ENCODE results near the gene KDM2B. TPM values are rescaled to one million over a fixed set of nuclear protein-coding genes. Genes with fewer than 3 reads are reported as not detected.

Gene KDM2B
- total and polyA plus RNA-seq, 2 donors (not counting 3 experiments of a cell fraction or from before 2014, with no cell fraction given): 26.8 to 37.3 TPM

- peak overlapping the region; percentile 95 for H3K4me2 ChIP-seq (ENCODE audit: insufficient read depth, low read length)
- H3K36me3 ChIP-seq (ENCODE audit: control insufficient read depth in 2 of 2, extremely low read depth in 1 of 2, insufficient read depth in 2 of 2, low read length in 2 of 2): peaks cover 0 to 1% of the 10 kb centered on the region in 2 experiments
- dilution Hi-C loops (cut with MboI; ENCODE audit: extremely low pct_ligation_motif_present, low sequenced_read_pairs) (no loop called here), intact Hi-C loops (cut with micrococcal nuclease) (no loop called here)
- peak overlapping the region; percentile 73 for H3K27ac ChIP-seq (ENCODE audit: insufficient read depth, low read depth, low read length)
- peak overlapping the region; percentile 79 for H3K9ac ChIP-seq (replicated peaks; ENCODE audit: extremely low read depth, insufficient read depth, low read length)
- no TSS peak for BruUV-seq (replicated peaks)
- CTCF ChIA-PET: interaction anchor here (0.7 to 4.1 kb wide), 9 partner anchors 13 to 90 kb away, joined by 3 to 35 read pairs (median 5); partner anchors contain the start of genes MORN3 and ORAI1
- DNase-seq (ENCODE audit: low read depth, low spot score) (no peak), FAIRE-seq (no peak)
- H3K9me1 ChIP-seq (replicated peaks; ENCODE audit: control insufficient read depth, extremely low read depth, insufficient read depth, low read length): no peaks in the 10 kb centered on the region
- peak overlapping the region; percentile 60 for H2AFZ ChIP-seq (ENCODE audit: low read depth, low read length)
- TF ChIP-seq GATA2 (IDR thresholded peaks at IDR 0.05; ENCODE audit: insufficient read depth, insufficient read length, low read depth, low read length): no peak
- TF ChIP-seq, protein P1, sequence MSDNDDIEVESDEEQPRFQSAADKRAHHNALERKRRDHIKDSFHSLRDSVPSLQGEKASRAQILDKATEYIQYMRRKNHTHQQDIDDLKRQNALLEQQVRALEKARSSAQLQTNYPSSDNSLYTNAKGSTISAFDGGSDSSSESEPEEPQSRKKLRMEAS (IDR thresholded peaks at IDR 0.05; ENCODE audit: insufficient read depth, insufficient read length): no peak
- H3K4me1 ChIP-seq (ENCODE audit: control insufficient read depth, extremely low read depth, insufficient read depth, low read length): peaks cover 33% of the 10 kb centered on the region
- no peaks in the 10 kb centered on the region for H3K79me2 ChIP-seq (ENCODE audit: control insufficient read depth, insufficient read depth, low read length)
- H3K27me3 ChIP-seq (ENCODE audit: control insufficient read depth in 2 of 2, insufficient read depth in 2 of 2, low read length in 2 of 2): no peaks in the 10 kb centered on the region
- POLR2A ChIA-PET: interaction anchor here (0.6 to 1.1 kb wide), 6 partner anchors 10 to 484 kb away, joined by 3 to 11 read pairs (median 6); no protein-coding TSS in a partner anchor
- H3K9me3 ChIP-seq (replicated peaks; ENCODE audit: control insufficient read depth, insufficient read depth, low read length): no peaks in the 10 kb centered on the region
- H3K4me3 ChIP-seq (replicated peaks in 1 of 3; ENCODE audit: insufficient read depth in 1 of 3, low read depth in 1 of 3, low read length in 3 of 3): peak overlapping the region; percentile 59 to 84 (median 76)
- H4K20me1 ChIP-seq (replicated peaks; ENCODE audit: control insufficient read depth, extremely low read depth, insufficient read depth, low read length): no peaks in the 10 kb centered on the region
These were observed 1.5 kb downstream of the KDM2B start for GRCh38 chr12:121579190-121579791.

- ChIA-PET POLR2A (interaction anchor here (1.1 kb wide), 1 partner anchor 45 kb away, joined by 3 read pairs; no protein-coding TSS in a partner anchor), CTCF (interaction anchor here (1.9 to 4.1 kb wide), 4 partner anchors 25 to 90 kb away, joined by 7 to 35 read pairs (median 22); partner anchors contain the start of genes MORN3 and ORAI1)
- DNase-seq (ENCODE audit: low read depth, low spot score): peak; percentile 34
- Histone ChIP-seq H3K4me3 (replicated peaks in 1 of 3; ENCODE audit: insufficient read depth in 1 of 3, low read depth in 1 of 3, low read length in 3 of 3) (peak overlapping the region; percentile 42 to 76 (median 59)), H3K4me2 (ENCODE audit: insufficient read depth, low read length) (peak overlapping the region; percentile 95), H3K27ac (ENCODE audit: insufficient read depth, low read depth, low read length) (no peak overlapping the region), H4K20me1 (replicated peaks; ENCODE audit: control insufficient read depth, extremely low read depth, insufficient read depth, low read length) (no peaks in the 10 kb centered on the region), H3K9ac (replicated peaks; ENCODE audit: extremely low read depth, insufficient read depth, low read length) (peak overlapping the region; percentile 79), H3K36me3 (ENCODE audit: control insufficient read depth in 2 of 2, extremely low read depth in 1 of 2, insufficient read depth in 2 of 2, low read length in 2 of 2) (peaks cover 0 to 4% of the 10 kb centered on the region in 2 experiments), H3K9me3 (replicated peaks; ENCODE audit: control insufficient read depth, insufficient read depth, low read length) (no peaks in the 10 kb centered on the region), H2AFZ (ENCODE audit: low read depth, low read length) (peak overlapping the region; percentile 60), H3K79me2 (ENCODE audit: control insufficient read depth, insufficient read depth, low read length) (no peaks in the 10 kb centered on the region), H3K9me1 (replicated peaks; ENCODE audit: control insufficient read depth, extremely low read depth, insufficient read depth, low read length) (no peaks in the 10 kb centered on the region), H3K27me3 (ENCODE audit: control insufficient read depth in 2 of 2, insufficient read depth in 2 of 2, low read length in 2 of 2) (no peaks in the 10 kb centered on the region), H3K4me1 (ENCODE audit: control insufficient read depth, extremely low read depth, insufficient read depth, low read length) (peaks cover 33% of the 10 kb centered on the region)
- peak; percentile 78 for FAIRE-seq
- TF ChIP-seq JUN (IDR thresholded peaks at IDR 0.05; ENCODE audit: borderline replicate concordance, insufficient read depth, insufficient read length, low read depth) (no peak), EZH2 (IDR thresholded peaks at IDR 0.05; ENCODE audit: borderline replicate concordance, low read depth, low read length, severe bottlenecking) (no peak), FOS (IDR thresholded peaks at IDR 0.05; ENCODE audit: borderline replicate concordance, insufficient read depth, low read length) (no peak), GATA2 (IDR thresholded peaks at IDR 0.05; ENCODE audit: insufficient read depth, insufficient read length, low read depth, low read length) (no peak), POLR2A (IDR thresholded peaks at IDR 0.05; ENCODE audit: low read depth, low read length) (no peak)
- TF ChIP-seq, protein P2, sequence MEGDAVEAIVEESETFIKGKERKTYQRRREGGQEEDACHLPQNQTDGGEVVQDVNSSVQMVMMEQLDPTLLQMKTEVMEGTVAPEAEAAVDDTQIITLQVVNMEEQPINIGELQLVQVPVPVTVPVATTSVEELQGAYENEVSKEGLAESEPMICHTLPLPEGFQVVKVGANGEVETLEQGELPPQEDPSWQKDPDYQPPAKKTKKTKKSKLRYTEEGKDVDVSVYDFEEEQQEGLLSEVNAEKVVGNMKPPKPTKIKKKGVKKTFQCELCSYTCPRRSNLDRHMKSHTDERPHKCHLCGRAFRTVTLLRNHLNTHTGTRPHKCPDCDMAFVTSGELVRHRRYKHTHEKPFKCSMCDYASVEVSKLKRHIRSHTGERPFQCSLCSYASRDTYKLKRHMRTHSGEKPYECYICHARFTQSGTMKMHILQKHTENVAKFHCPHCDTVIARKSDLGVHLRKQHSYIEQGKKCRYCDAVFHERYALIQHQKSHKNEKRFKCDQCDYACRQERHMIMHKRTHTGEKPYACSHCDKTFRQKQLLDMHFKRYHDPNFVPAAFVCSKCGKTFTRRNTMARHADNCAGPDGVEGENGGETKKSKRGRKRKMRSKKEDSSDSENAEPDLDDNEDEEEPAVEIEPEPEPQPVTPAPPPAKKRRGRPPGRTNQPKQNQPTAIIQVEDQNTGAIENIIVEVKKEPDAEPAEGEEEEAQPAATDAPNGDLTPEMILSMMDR (IDR thresholded peaks at IDR 0.05; ENCODE audit: extremely low read depth in 1 of 2, insufficient read depth in 1 of 2, low read depth in 1 of 2, low read length in 2 of 2): no peak
- TF ChIP-seq, protein P1 (IDR thresholded peaks at IDR 0.05; ENCODE audit: insufficient read depth, insufficient read length): peak; percentile 67
- BruUV-seq (replicated peaks): no TSS peak
- intact Hi-C loops (cut with micrococcal nuclease): no loop called here
- dilution Hi-C loops (cut with MboI; ENCODE audit: extremely low pct_ligation_motif_present, low sequenced_read_pairs): no loop called here
These were observed 2.3 kb downstream of the KDM2B start for GRCh38 chr12:121578230-121579189.
